Neural progenitor cell (in vitro differentiated cells): Measurements from ENCODE around the gene RNF145. TPM values are rescaled to one million over a fixed set of nuclear protein-coding genes. Genes with fewer than 3 reads are reported as not detected.
"Not testable (repeated sequence)": the region's sequence is repeated elsewhere in the genome, so short reads cannot be mapped to it uniquely, and the experiment has no call there.

Source experiments
- DNase-seq: peaks from one replicate; pipeline ENCODE4 v3.0.0-alpha.2; 2016; ENCODE audit warnings: low spot score
- H2AFZ ChIP-seq: fragments of 200-600 bp; sonication (generic); replicated peaks from 2 replicates; pipeline ENCODE4 v1.6.1; 2016; ENCODE audit warnings: antibody characterized with exemption
- H3F3A ChIP-seq: fragments of 200-600 bp; sonication (generic); 2 replicates; pipeline ENCODE4 v1.6.1; 2016; ENCODE audit warnings: antibody characterized with exemption, low read depth
- H3K27ac ChIP-seq: fragments of 200-600 bp; sonication (generic); 2 replicates; pipeline ENCODE4 v1.5.1; 2016; ENCODE audit warnings: mild to moderate bottlenecking
- H3K27me3 ChIP-seq: fragments of 200-600 bp; sonication (generic); 2 replicates; pipeline ENCODE4 v1.6.1; 2016; ENCODE audit warnings: mild to moderate bottlenecking, moderate library complexity
- H3K36me3 ChIP-seq: fragments of 200-600 bp; sonication (generic); 2 replicates; pipeline ENCODE4 v1.5.1; 2016
- H3K4me1 ChIP-seq: fragments of 200-600 bp; sonication (generic); 2 replicates; pipeline ENCODE4 v1.6.1; 2016; ENCODE audit warnings: mixed run types
- H3K4me2 ChIP-seq: fragments of 200-600 bp; sonication (generic); 2 replicates; pipeline ENCODE4 v1.6.1; 2016
- H3K4me3 ChIP-seq: fragments of 200-600 bp; sonication (generic); 2 replicates; pipeline ENCODE4 v1.5.1; 2016
- H3K79me2 ChIP-seq: fragments of 200-600 bp; sonication (generic); 2 replicates; pipeline ENCODE4 v1.6.1; 2016; ENCODE audit warnings: low read depth
- H3K9ac ChIP-seq: fragments of 200-600 bp; sonication (generic); 2 replicates; pipeline ENCODE4 v1.6.1; 2016
- H3K9me3 ChIP-seq: fragments of 200-600 bp; sonication (generic); 2 replicates; pipeline ENCODE4 v1.5.1; 2016; ENCODE audit warnings: low read depth
- H4K20me1 ChIP-seq: fragments of 200-600 bp; sonication (generic); 2 replicates; pipeline ENCODE4 v1.6.1; 2016; ENCODE audit warnings: low read depth
- H3K27ac Mint-ChIP-seq: 3 replicates; pipeline ENCODE4 v1.8.0; 2021; ENCODE audit warnings: mixed read lengths
- H3K27me3 Mint-ChIP-seq: 2 replicates; pipeline ENCODE4 v1.8.0; 2022; ENCODE audit warnings: low read depth, mild to moderate bottlenecking, inconsistent platforms, moderate library complexity, mixed read lengths; ENCODE audit not compliant: insufficient read depth
- H3K36me3 Mint-ChIP-seq: 3 replicates; pipeline ENCODE4 v1.8.0; 2021; ENCODE audit warnings: mixed read lengths
- H3K4me1 Mint-ChIP-seq: 3 replicates; pipeline ENCODE4 v1.8.0; 2021; ENCODE audit warnings: mixed read lengths
- H3K4me3 Mint-ChIP-seq: 3 replicates; pipeline ENCODE4 v1.8.0; 2021; ENCODE audit warnings: mild to moderate bottlenecking, moderate library complexity, mixed read lengths
- H3K9me3 Mint-ChIP-seq: 3 replicates; pipeline ENCODE4 v1.8.0; 2020; ENCODE audit warnings: mixed read lengths
- CTCF ChIP-seq: fragments of 200-600 bp; sonication (generic); IDR thresholded peaks from 2 replicates; pipeline ENCODE4 v1.5.1; 2017; ENCODE audit warnings: antibody characterized with exemption, mild to moderate bottlenecking
- EZH2 ChIP-seq: fragments of 200-600 bp; sonication (generic); IDR thresholded peaks from 2 replicates; pipeline ENCODE4 v1.6.1; 2017; ENCODE audit warnings: antibody characterized with exemption, mild to moderate bottlenecking, moderate library complexity
- EZH2phosphoT487 ChIP-seq: fragments of 200-600 bp; sonication (generic); IDR thresholded peaks from 2 replicates; pipeline ENCODE4 v1.6.1; 2017; ENCODE audit warnings: antibody characterized with exemption
- total RNA-seq: library from RNA; depleted of rRNA; stranded (reverse); fragments of >200 nt; gene quantifications from 2 replicates; pipeline ENCODE4 v1.2.3, GENCODE V29; 2015; ENCODE audit warnings: low replicate concordance

The RNF145 gene
- total RNA-seq, 1 donor from 2014 or later: 80.0 TPM

- TF ChIP-seq EZH2 (no peak), EZH2phosphoT487 (no peak), CTCF (no peak)
- DNase-seq: no peak
- Mint-ChIP-seq H3K27ac (no peak overlapping the region), H3K4me1 (no peaks in the 10 kb centered on the region), H3K36me3 (no peaks in the 10 kb centered on the region), H3K27me3 (peaks cover 2% of the 10 kb centered on the region), H3K4me3 (no peak overlapping the region), H3K9me3 (peaks cover 2% of the 10 kb centered on the region)
- Histone ChIP-seq H3F3A (no peaks in the 10 kb centered on the region), H3K79me2 (no peaks in the 10 kb centered on the region), H3K4me3 (no peak overlapping the region), H2AFZ (no peak overlapping the region), H3K27me3 (no peaks in the 10 kb centered on the region), H4K20me1 (no peaks in the 10 kb centered on the region), H3K4me1 (no peaks in the 10 kb centered on the region), H3K9ac (no peak overlapping the region), H3K36me3 (no peaks in the 10 kb centered on the region), H3K27ac (no peak overlapping the region), H3K4me2 (no peak overlapping the region), H3K9me3 (no peaks in the 10 kb centered on the region)
Observed at GRCh38 chr5:159121061-159121460, 88.3 kb downstream of the RNF145 start.

GRCh38 chr5:159120446-159120845, 88.9 kb downstream of the RNF145 start:
- no peaks in the 10 kb centered on the region for H3K9me3 ChIP-seq
- no peak overlapping the region for H3K27ac ChIP-seq
- H3K4me3 ChIP-seq: no peak overlapping the region
- H3K9ac ChIP-seq: no peak overlapping the region
- H2AFZ ChIP-seq: no peak overlapping the region
- H3K27me3 ChIP-seq: no peaks in the 10 kb centered on the region
- H3K4me1 Mint-ChIP-seq: no peaks in the 10 kb centered on the region
- peaks cover 2% of the 10 kb centered on the region for H3K27me3 Mint-ChIP-seq
- H3K36me3 ChIP-seq: no peaks in the 10 kb centered on the region
- no peak for TF ChIP-seq EZH2
- H4K20me1 ChIP-seq: no peaks in the 10 kb centered on the region
- H3K36me3 Mint-ChIP-seq: no peaks in the 10 kb centered on the region
- H3K9me3 Mint-ChIP-seq: peaks cover 2% of the 10 kb centered on the region
- H3K79me2 ChIP-seq: no peaks in the 10 kb centered on the region
- H3K27ac Mint-ChIP-seq: no peak overlapping the region
- DNase-seq: no peak
- no peak overlapping the region for H3K4me2 ChIP-seq
- H3K4me1 ChIP-seq: no peaks in the 10 kb centered on the region
- H3K4me3 Mint-ChIP-seq: no peak overlapping the region
- no peaks in the 10 kb centered on the region for H3F3A ChIP-seq

DNA sequence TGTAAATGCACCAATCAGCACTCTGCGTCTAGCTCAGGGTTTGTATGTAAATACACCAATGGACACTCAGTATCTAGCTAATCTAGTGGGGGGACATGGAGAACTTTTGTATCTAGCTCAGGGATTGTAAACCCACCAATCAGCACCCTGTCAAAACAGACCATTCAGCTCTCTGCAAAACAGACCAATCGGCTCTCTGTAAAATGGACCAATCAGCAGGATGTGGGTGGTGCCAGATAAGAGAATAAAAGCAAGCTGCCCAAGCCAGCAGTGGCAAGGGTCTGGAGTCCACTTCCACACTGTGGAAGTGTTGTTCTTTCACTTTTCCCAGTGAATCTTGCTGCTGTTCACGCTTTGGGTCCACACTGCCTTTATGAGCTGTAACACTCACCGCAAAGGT, 89.5 kb downstream of the RNF145 start:
- not testable (repeated sequence) for DNase-seq, H3K36me3 Mint-ChIP-seq, H3K27ac ChIP-seq, H3K9me3 Mint-ChIP-seq, H3K4me1 Mint-ChIP-seq, H3K4me1 ChIP-seq, H3K27me3 Mint-ChIP-seq, H3K9ac ChIP-seq, H2AFZ ChIP-seq, H3K4me3 ChIP-seq, H3K9me3 ChIP-seq, H3K79me2 ChIP-seq, H3F3A ChIP-seq, H3K4me3 Mint-ChIP-seq, H3K4me2 ChIP-seq, H4K20me1 ChIP-seq, H3K27ac Mint-ChIP-seq, H3K27me3 ChIP-seq, H3K36me3 ChIP-seq

GRCh38 chr5:159118958-159119659, 90.2 kb downstream of the RNF145 start:
- not testable (repeated sequence) for H3K4me2 ChIP-seq, H3K4me3 ChIP-seq, H3K27ac Mint-ChIP-seq, H2AFZ ChIP-seq, H3K9me3 ChIP-seq, H3K9me3 Mint-ChIP-seq, H3K27me3 Mint-ChIP-seq, H4K20me1 ChIP-seq, DNase-seq, H3K79me2 ChIP-seq, H3K36me3 ChIP-seq, H3K36me3 Mint-ChIP-seq, H3K9ac ChIP-seq, H3F3A ChIP-seq, H3K4me3 Mint-ChIP-seq, H3K27me3 ChIP-seq, H3K4me1 ChIP-seq, H3K27ac ChIP-seq, H3K4me1 Mint-ChIP-seq

DNA sequence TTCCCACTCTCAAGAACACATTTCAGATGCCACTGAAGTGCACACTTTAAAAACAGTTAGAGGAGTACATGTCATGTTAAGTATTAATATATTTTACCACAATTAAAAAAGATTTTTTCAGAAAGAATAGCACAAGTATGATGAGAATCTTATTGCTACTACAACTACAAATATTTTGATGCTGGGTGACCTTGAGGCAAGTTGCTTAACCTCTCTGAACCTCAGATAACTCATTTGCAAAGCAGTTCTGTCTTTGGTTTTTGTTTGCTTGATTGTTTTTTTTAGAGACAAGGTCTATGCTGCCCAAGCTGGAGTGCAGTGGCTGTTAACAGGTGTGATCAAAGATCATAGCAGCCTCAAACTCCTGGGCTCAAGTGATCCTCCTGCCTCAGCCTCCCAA, 95.9 kb downstream of the RNF145 start:
- Histone ChIP-seq H4K20me1 (no peaks in the 10 kb centered on the region), H3K4me2 (no peak overlapping the region), H3K4me1 (no peaks in the 10 kb centered on the region), H2AFZ (no peak overlapping the region), H3K9ac (no peak overlapping the region), H3K27ac (no peak overlapping the region), H3K27me3 (peaks cover 39% of the 10 kb centered on the region), H3K79me2 (no peaks in the 10 kb centered on the region), H3F3A (no peaks in the 10 kb centered on the region), H3K4me3 (no peak overlapping the region), H3K9me3 (no peaks in the 10 kb centered on the region), H3K36me3 (no peaks in the 10 kb centered on the region)
- H3K36me3 Mint-ChIP-seq: no peaks in the 10 kb centered on the region
- H3K9me3 Mint-ChIP-seq: no peaks in the 10 kb centered on the region
- no peaks in the 10 kb centered on the region for H3K4me1 Mint-ChIP-seq
- H3K27ac Mint-ChIP-seq: no peak overlapping the region
- H3K4me3 Mint-ChIP-seq: no peak overlapping the region
- no peak for DNase-seq
- TF ChIP-seq EZH2phosphoT487 (no peak), EZH2 (no peak), CTCF (no peak)
- peaks cover 3% of the 10 kb centered on the region for H3K27me3 Mint-ChIP-seq
